ENCODE measurements around the gene MYO5B. TPM values are rescaled to one million over a fixed set of nuclear protein-coding genes. Genes with fewer than 3 reads are reported as not detected.

Gene MYO5B
- total RNA-seq, 1 experiment from 2014 or later, result 32.1 TPM

DNA sequence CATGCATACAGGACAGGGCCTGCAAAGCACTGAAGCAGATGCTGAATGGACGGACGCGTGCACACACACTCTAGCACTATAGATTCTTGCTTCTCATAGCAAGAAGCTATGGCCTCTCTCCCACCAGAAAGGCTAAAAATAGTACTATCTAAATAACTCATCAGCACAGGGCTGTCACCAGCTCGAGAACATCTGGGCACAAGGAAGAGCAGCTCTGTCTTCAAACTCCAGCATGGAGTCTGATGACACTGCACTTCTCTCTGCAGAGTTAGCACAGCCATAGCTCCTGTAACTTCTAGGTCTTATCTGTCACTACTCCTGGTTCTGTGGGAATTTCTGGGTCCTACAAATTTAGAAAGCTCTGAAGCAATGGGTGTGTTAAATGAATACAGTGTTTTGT is 123.5 kb downstream of the MYO5B start:
- no TSS peak for BruUV-seq (replicated peaks)
- H3K27me3 ChIP-seq (ENCODE audit: insufficient read depth, low read length), result no peaks in the 10 kb centered on the region
- H3K4me2 ChIP-seq (ENCODE audit: low read length), result no peak overlapping the region
- H3K27ac ChIP-seq (ENCODE audit: low read depth, low read length), result no peak overlapping the region
- no peaks in the 10 kb centered on the region for H3K9me2 ChIP-seq (ENCODE audit: insufficient read depth)
- no peaks in the 10 kb centered on the region for H3K79me2 ChIP-seq (ENCODE audit: insufficient read depth, low read length)
- peaks cover 2 to 5% of the 10 kb centered on the region in 2 experiments; a peak in 1 of 4 replicates for H3K4me1 ChIP-seq (ENCODE audit: control insufficient read depth in 1 of 2, insufficient read depth in 2 of 2, low read length in 2 of 2)
- DNase-seq (ENCODE audit: low read depth, low spot score) (no peak), ATAC-seq (no peak)
- RAD21 ChIA-PET (ENCODE audit: low non-redundant PET in 1 of 2, low total read pairs in 2 of 2, uncharacterized antibody in 2 of 2, unreplicated experiment in 2 of 2), result no interaction called here
- no peak overlapping the region for H3K9ac ChIP-seq (ENCODE audit: low read length)
- no peaks in the 10 kb centered on the region for H4K20me1 ChIP-seq (ENCODE audit: insufficient read depth)
- H3K4me3 ChIP-seq (replicated peaks in 1 of 2; ENCODE audit: low read depth in 1 of 2, low read length in 2 of 2), result no peak overlapping the region
- no peak for TF ChIP-seq SRF (IDR thresholded peaks at IDR 0.05; ENCODE audit: low read depth)
- TF ChIP-seq EGR1 (IDR thresholded peaks at IDR 0.05; ENCODE audit: low read depth), result no peak
- no peak for TF ChIP-seq RAD21 (IDR thresholded peaks at IDR 0.05; ENCODE audit: low read depth)
- CTCF ChIA-PET, result no interaction called here
- POLR2A ChIA-PET, result no interaction called here
- intact Hi-C loops (cut with micrococcal nuclease), result no loop called here
- H3K36me3 ChIP-seq (ENCODE audit: control insufficient read depth in 1 of 2, insufficient read depth in 2 of 2, low read length in 2 of 2), result no peaks in the 10 kb centered on the region
- no peaks in the 10 kb centered on the region for H3K9me3 ChIP-seq (ENCODE audit: control insufficient read depth in 1 of 2, insufficient read depth in 1 of 2, low read depth in 1 of 2, low read length in 2 of 2)
- H2AFZ ChIP-seq (ENCODE audit: low read depth, low read length, poor library complexity, severe bottlenecking), result no peak overlapping the region

GRCh38 chr18:50069422-50069821 is 125.5 kb downstream of the MYO5B start:
- intact Hi-C loops (cut with micrococcal nuclease), result no loop called here
- RAD21 ChIA-PET (ENCODE audit: low non-redundant PET in 1 of 2, low total read pairs in 2 of 2, uncharacterized antibody in 2 of 2, unreplicated experiment in 2 of 2), result no interaction called here
- no peak overlapping the region for H3K9ac ChIP-seq (ENCODE audit: low read length)
- ATAC-seq (no peak), DNase-seq (ENCODE audit: low read depth, low spot score) (no peak)
- H3K27me3 ChIP-seq (ENCODE audit: insufficient read depth, low read length), result no peaks in the 10 kb centered on the region
- H3K79me2 ChIP-seq (ENCODE audit: insufficient read depth, low read length), result no peaks in the 10 kb centered on the region
- CTCF ChIA-PET, result no interaction called here
- no peaks in the 10 kb centered on the region for H3K36me3 ChIP-seq (ENCODE audit: control insufficient read depth in 1 of 2, insufficient read depth in 2 of 2, low read length in 2 of 2)
- POLR2A ChIA-PET, result no interaction called here
- no peak overlapping the region for H2AFZ ChIP-seq (ENCODE audit: low read depth, low read length, poor library complexity, severe bottlenecking)
- H3K9me2 ChIP-seq (ENCODE audit: insufficient read depth), result no peaks in the 10 kb centered on the region; the same call in 1 of the 2 replicates
- no peaks in the 10 kb centered on the region for H3K4me1 ChIP-seq (ENCODE audit: control insufficient read depth in 1 of 2, insufficient read depth in 2 of 2, low read length in 2 of 2)
- H3K4me2 ChIP-seq (ENCODE audit: low read length), result no peak overlapping the region
- BruUV-seq (replicated peaks), result no TSS peak
- H4K20me1 ChIP-seq (ENCODE audit: insufficient read depth), result no peaks in the 10 kb centered on the region
- no peak for TF ChIP-seq POLR2AphosphoS5 (IDR thresholded peaks at IDR 0.05; ENCODE audit: low read depth, low read length)
- TF ChIP-seq MAX (IDR thresholded peaks at IDR 0.05), result no peak
- no peak for TF ChIP-seq POLR2A (IDR thresholded peaks at IDR 0.05; ENCODE audit: borderline replicate concordance, extremely low read depth, insufficient read depth, insufficient read length)
- H3K4me3 ChIP-seq (replicated peaks in 1 of 2; ENCODE audit: low read depth in 1 of 2, low read length in 2 of 2), result no peak overlapping the region
- no peaks in the 10 kb centered on the region for H3K9me3 ChIP-seq (ENCODE audit: control insufficient read depth in 1 of 2, insufficient read depth in 1 of 2, low read depth in 1 of 2, low read length in 2 of 2)
- no peak overlapping the region for H3K27ac ChIP-seq (ENCODE audit: low read depth, low read length)
